NT2/D1 (cell line): ENCODE results near the gene HS3ST1.

ENCODE experiments used
- YY1 ChIP-seq: IDR thresholded peaks from 2 replicates; pipeline ENCODE4 v1.6.1; 2011; ENCODE audit not compliant: insufficient read length, insufficient read depth
- ZNF274 ChIP-seq: IDR thresholded peaks from 2 replicates; pipeline ENCODE4 v1.6.1; 2011; ENCODE audit warnings: mild to moderate bottlenecking, low read depth, low read length

DNA sequence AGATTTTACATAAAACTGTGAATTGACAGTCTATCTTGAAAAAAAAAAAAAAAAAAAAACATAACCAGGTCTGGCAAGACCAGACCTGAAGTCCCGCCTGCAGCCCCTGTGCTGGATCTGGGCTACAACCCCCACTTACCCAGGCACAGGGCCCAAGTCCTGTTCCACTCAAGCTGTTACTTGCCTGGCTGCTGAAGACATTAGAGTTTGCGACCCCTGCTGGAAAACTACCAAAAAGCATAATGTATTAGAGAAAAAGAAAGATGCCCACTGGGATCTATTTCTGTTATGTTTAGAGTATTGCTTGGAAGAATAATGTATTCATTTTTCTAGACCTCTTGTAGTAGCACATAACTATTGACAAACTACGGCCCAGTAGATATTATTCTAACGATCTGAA is 4.7 kb downstream of the HS3ST1 start:
- TF ChIP-seq YY1 (no peak), ZNF274 (no peak)
